H1 (cell line): ENCODE measurements around the gene PRPF6. TPM values are rescaled to one million over a fixed set of nuclear protein-coding genes. Genes with fewer than 3 reads are reported as not detected.
A peak's percentile ranks its signal among the peaks of the same experiment; 100 is the strongest.

Experiments
- CTCF ChIA-PET: fragments of 300-600 bp; sonication (Branson Sonifier 250); formaldehyde crosslinking; loops from one replicate; lab custom pipeline; 2021; ENCODE audit not compliant: partially characterized antibody; lab: Charles Lee
- POLR2A ChIA-PET: fragments of 300-600 bp; sonication (Branson Sonifier 250); formaldehyde crosslinking; loops from one replicate; lab custom pipeline; 2021; ENCODE audit warnings: inconsistent platforms; ENCODE audit not compliant: partially characterized antibody; lab: Charles Lee
- DNase-seq, 2 experiments: peaks; one replicate each; pipeline versions ENCODE4 v3.0.0 to v3.0.0-alpha.2; 2010 to 2022; ENCODE audit warnings: low spot score in 2 of 2, low read depth in 1 of 2, mixed read lengths in 1 of 2
- FAIRE-seq: peaks from 2 replicates; lab custom pipeline; 2011; peaks lifted over from hg19 to GRCh38; lab: Jason Lieb, UNC
- H2AFZ ChIP-seq: 2 replicates; pipeline ENCODE4 v1.8.1; 2012; ENCODE audit warnings: low read length, inconsistent platforms
- H2AK5ac ChIP-seq: 2 replicates; pipeline ENCODE4 v1.6.1; 2013; ENCODE audit warnings: low read depth, low read length
- H2BK120ac ChIP-seq: replicated peaks from 2 replicates; pipeline ENCODE3; 2013; ENCODE audit warnings: low read depth, low read length, inconsistent platforms
- H2BK12ac ChIP-seq: 2 replicates; pipeline ENCODE4 v1.6.1; 2013; ENCODE audit warnings: low read depth, low read length
- H2BK15ac ChIP-seq: 2 replicates; pipeline ENCODE4 v1.6.1; 2013; ENCODE audit warnings: low read length
- H2BK20ac ChIP-seq: 2 replicates; pipeline ENCODE4 v1.6.1; 2013; ENCODE audit warnings: low read length
- H2BK5ac ChIP-seq: 2 replicates; pipeline ENCODE4 v1.6.1; 2013; ENCODE audit warnings: low read depth, low read length
- H3K14ac ChIP-seq: 2 replicates; pipeline ENCODE4 v1.6.1; 2013; ENCODE audit warnings: inconsistent platforms; ENCODE audit not compliant: insufficient read length
- H3K18ac ChIP-seq: 2 replicates; pipeline ENCODE4 v1.6.1; 2013; ENCODE audit warnings: low read length; ENCODE audit errors: extremely low read depth
- H3K23ac ChIP-seq: 2 replicates; pipeline ENCODE4 v1.6.1; 2013; ENCODE audit warnings: inconsistent platforms; ENCODE audit not compliant: insufficient read length
- H3K23me2 ChIP-seq: 2 replicates; pipeline ENCODE4 v1.6.1; 2013; ENCODE audit warnings: low read depth, low read length
- H3K27ac ChIP-seq: 2 replicates; pipeline ENCODE4 v1.6.1; 2011; ENCODE audit warnings: low read depth, low read length, inconsistent platforms
- H3K27me3 ChIP-seq, 4 experiments: replicated peaks in 1 of 4; 1 replicate in 1 of 4; 2 replicates in 3 of 4; pipeline versions ENCODE4 v1.6.1 to v1.8.1; 2011 to 2013; ENCODE audit warnings: low read length in 3 of 4, mild to moderate bottlenecking in 3 of 4, inconsistent platforms in 2 of 4, mixed read lengths in 2 of 4, moderate library complexity in 1 of 4; ENCODE audit not compliant: control insufficient read depth in 3 of 4, insufficient read depth in 3 of 4; ENCODE audit errors: extremely low read depth in 1 of 4
- H3K36me3 ChIP-seq, 4 experiments: 2 replicates each; pipeline versions ENCODE4 v1.6.1 to v1.8.1; 2011 to 2013; ENCODE audit warnings: mild to moderate bottlenecking in 4 of 4, low read length in 3 of 4, moderate library complexity in 2 of 4, control low read depth in 1 of 4, inconsistent platforms in 1 of 4; ENCODE audit not compliant: insufficient read depth in 4 of 4, control insufficient read depth in 2 of 4
- H3K4ac ChIP-seq: replicated peaks from 2 replicates; pipeline ENCODE3; 2013; ENCODE audit warnings: low read length, low read depth, mixed read lengths, inconsistent platforms; ENCODE audit not compliant: insufficient read length
- H3K4me1 ChIP-seq, 4 experiments: replicated peaks in 1 of 4; 1 replicate in 1 of 4; 2 replicates in 3 of 4; pipeline versions ENCODE4 v1.6.1 to v1.8.1; 2011 to 2013; ENCODE audit warnings: low read length in 3 of 4, inconsistent platforms in 2 of 4, mixed read lengths in 1 of 4; ENCODE audit not compliant: insufficient read depth in 4 of 4, control insufficient read depth in 3 of 4
- H3K4me2 ChIP-seq, 2 experiments: 2 replicates each; pipeline versions ENCODE4 v1.6.1 to v1.8.1; 2011 to 2013; ENCODE audit warnings: low read depth in 2 of 2, low read length in 2 of 2, control low read depth in 1 of 2, inconsistent platforms in 1 of 2, mild to moderate bottlenecking in 1 of 2; ENCODE audit not compliant: insufficient read depth in 1 of 2
- H3K4me3 ChIP-seq, 4 experiments: fragments of 200-600, 300-600 bp in 1 of 4; sonication (generic), shearing (Covaris generic), sonication (Bioruptor Twin) in 1 of 4; 2 replicates each; pipeline versions ENCODE4 v1.5.1 to v1.8.1; 2011 to 2016; ENCODE audit warnings: low read length in 4 of 4, low read depth in 3 of 4, control low read depth in 2 of 4, inconsistent platforms in 2 of 4, mild to moderate bottlenecking in 2 of 4, mixed read lengths in 1 of 4, moderate library complexity in 1 of 4; ENCODE audit not compliant: insufficient read depth in 2 of 4; ENCODE audit errors: extremely low read depth in 1 of 4
- H3K56ac ChIP-seq: replicated peaks from 2 replicates; pipeline ENCODE3; 2013; ENCODE audit warnings: low read depth, mild to moderate bottlenecking, mixed read lengths, low read length, inconsistent platforms; ENCODE audit not compliant: insufficient read length
- H3K79me1 ChIP-seq: 2 replicates; pipeline ENCODE4 v1.6.1; 2013; ENCODE audit warnings: low read depth, low read length, control low read depth
- H3K79me2 ChIP-seq, 2 experiments: 2 replicates each; pipeline versions ENCODE4 v1.6.1 to v1.8.1; 2012 to 2013; ENCODE audit warnings: low read length in 2 of 2, mild to moderate bottlenecking in 2 of 2, inconsistent platforms in 1 of 2; ENCODE audit not compliant: insufficient read depth in 2 of 2, control insufficient read depth in 1 of 2
- H3K9ac ChIP-seq, 4 experiments: replicated peaks in 1 of 4; 1 replicate in 1 of 4; 2 replicates in 3 of 4; pipeline versions ENCODE4 v1.6.1 to v1.8.1; 2011 to 2013; ENCODE audit warnings: low read depth in 3 of 4, low read length in 3 of 4, control low read depth in 2 of 4, mild to moderate bottlenecking in 2 of 4, moderate library complexity in 2 of 4, inconsistent platforms in 1 of 4; ENCODE audit errors: extremely low read depth in 1 of 4
- H3K9me3 ChIP-seq, 2 experiments: 2 replicates each; pipeline versions ENCODE4 v1.6.1 to v1.8.1; 2012 to 2013; ENCODE audit warnings: mild to moderate bottlenecking in 2 of 2, moderate library complexity in 2 of 2, control low read depth in 1 of 2, inconsistent platforms in 1 of 2, low read depth in 1 of 2, low read length in 1 of 2, mixed read lengths in 1 of 2; ENCODE audit not compliant: insufficient read depth in 2 of 2
- H4K20me1 ChIP-seq, 2 experiments: replicated peaks in 1 of 2; 2 replicates each; pipeline versions ENCODE3 to v1.8.1; 2011 to 2013; ENCODE audit warnings: inconsistent platforms in 2 of 2, low read length in 2 of 2, mild to moderate bottlenecking in 1 of 2; ENCODE audit not compliant: insufficient read depth in 2 of 2, control insufficient read depth in 1 of 2
- H4K5ac ChIP-seq: 2 replicates; pipeline ENCODE4 v1.6.1; 2013; ENCODE audit warnings: low read length, low read depth, mixed read lengths, inconsistent platforms; ENCODE audit not compliant: insufficient read length
- H4K8ac ChIP-seq: 2 replicates; pipeline ENCODE4 v1.8.0; 2013; ENCODE audit warnings: mild to moderate bottlenecking, moderate library complexity, low read length, inconsistent platforms; ENCODE audit not compliant: insufficient read depth; ENCODE audit errors: extremely low read depth
- H4K91ac ChIP-seq: replicated peaks from 2 replicates; pipeline ENCODE3; 2013; ENCODE audit warnings: low read length, mixed read lengths, inconsistent platforms; ENCODE audit not compliant: insufficient read length
- RFX5 ChIP-seq: IDR thresholded peaks from 2 replicates; pipeline ENCODE4 v1.6.1; 2011; ENCODE audit warnings: low read depth, low read length, improper control_type of control experiment, borderline replicate concordance
- WGBS, 2 experiments: shearing (Covaris generic) in 1 of 2; methylation state at CpG; one replicate each; pipeline versions ENCODE4 v1.1.6 to v1.1.7; 2013 to 2015; ENCODE audit warnings: low lambda C conversion rate in 2 of 2, mixed read lengths in 2 of 2, inconsistent platforms in 1 of 2, low coverage in 1 of 2, missing lambda C conversion rate in 1 of 2; ENCODE audit not compliant: insufficient replicate concordance in 2 of 2, insufficient coverage in 1 of 2, insufficient read length in 1 of 2; ENCODE audit errors: extremely low coverage in 1 of 2, missing lambda C conversion rate in 1 of 2; 5-methylcytosine and 5-hydroxymethylcytosine counted together
- polyA plus RNA-seq, 7 experiments: library from polyadenylated mRNA; depleted of rRNA in 3 of 7; stranded (reverse) in 5 of 7; unstranded in 2 of 7; fragments of >200 nt in 5 of 7; fragments of 200-250 nt in 2 of 7; gene quantifications; 1 replicate in 5 of 7; 2 replicates in 1 of 7; 4 replicates in 1 of 7; pipeline versions ENCODE4 v1.2.1 to v1.2.3, GENCODE V29; 2011 to 2013; ENCODE audit warnings: missing spikeins in 2 of 7, mixed read lengths in 2 of 7
- total RNA-seq: library from RNA; stranded (reverse); fragmentation: NEBNext Ultra II Directional; extraction: Animal tissue kit (Norgen Biotek cat#: 25700); gene quantifications from 2 replicates; pipeline ENCODE4 v1.2.1, GENCODE V29; 2021

PRPF6 gene
- total and polyA plus RNA-seq, 2 of the 8 experiments (the other 6 are each of a cell fraction or from before 2014, with no cell fraction given), result 27.9 to 76.9 TPM

DNA sequence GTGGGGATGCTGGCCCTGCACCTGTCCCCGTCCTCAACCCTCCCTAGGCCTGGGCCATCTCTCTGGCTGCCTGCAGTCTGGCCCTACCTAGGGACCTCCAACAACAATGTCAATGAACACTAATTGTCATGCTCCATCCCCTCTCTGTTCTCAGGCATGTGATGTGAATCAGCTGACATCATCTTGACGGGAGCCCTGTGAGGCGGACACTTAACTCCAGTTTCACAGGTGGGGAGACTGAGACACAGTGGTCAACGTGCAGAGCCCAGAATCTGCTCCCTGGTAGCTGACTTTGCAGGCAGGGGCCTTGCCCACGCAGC is 81.3 kb downstream of the PRPF6 start:
- H3K56ac ChIP-seq, result no peak overlapping the region
- WGBS, 2 experiments, result 65% methylated on average over 5 of the region's 5 CpGs; no CpG with 5 or more reads in 1 of the 2 experiments
- H3K23me2 ChIP-seq, result peaks cover 2% of the 10 kb centered on the region; the same call in 1 of the 2 replicates
- peaks cover 3 to 17% (median 12%) of the 10 kb centered on the region in 4 experiments for H3K4me1 ChIP-seq
- no peak for TF ChIP-seq RFX5
- no peak overlapping the region for H2AFZ ChIP-seq
- no peaks in the 10 kb centered on the region for H3K9me3 ChIP-seq
- peak overlapping the region; percentile 72 for H4K8ac ChIP-seq
- H3K18ac ChIP-seq, result no peak overlapping the region
- POLR2A ChIA-PET, result interaction anchor here (0.5 to 1.5 kb wide), 11 partner anchors 8 to 98 kb away, joined by 3 to 7 read pairs (median 4); partner anchors contain the start of genes C20orf204, LKAAEAR1, OPRL1 and RGS19
- no peak overlapping the region for H3K23ac ChIP-seq
- no peak overlapping the region for H3K27ac ChIP-seq
- H4K5ac ChIP-seq, result peak overlapping the region; percentile 91
- no peak for FAIRE-seq
- H4K91ac ChIP-seq, result peak overlapping the region; percentile 84
- H3K36me3 ChIP-seq, result no peaks in the 10 kb centered on the region
- no peak overlapping the region for H2BK120ac ChIP-seq
- no peak overlapping the region for H2BK5ac ChIP-seq
- H2BK12ac ChIP-seq, result no peak overlapping the region
- H3K4me3 ChIP-seq, result peak overlapping the region; percentile 66 to 81 (median 72); a peak in 7 of 8 replicates
- H3K4me2 ChIP-seq, result peak overlapping the region; percentile 60 to 83
- no peak overlapping the region for H3K14ac ChIP-seq
- CTCF ChIA-PET, result interaction anchor here (0.6 to 15.0 kb wide), 7 partner anchors 19 to 108 kb away, joined by 3 to 139 read pairs (median 4); partner anchors contain the start of genes LKAAEAR1, OPRL1, PRPF6 and RGS19
- 0 out of 7 replicates have a peak overlapping the region, but pooled peaks of 2 of the 4 experiments have one; percentile 0 to 8 for H3K9ac ChIP-seq
- peaks cover 2 to 6% of the 10 kb centered on the region in 2 experiments for H4K20me1 ChIP-seq
- H2BK20ac ChIP-seq, result no peak overlapping the region
- H3K79me2 ChIP-seq, result no peaks in the 10 kb centered on the region
- no peak overlapping the region for H2AK5ac ChIP-seq
- no peaks in the 10 kb centered on the region for H3K79me1 ChIP-seq
- no peaks in the 10 kb centered on the region; a peak in 2 of 7 replicates for H3K27me3 ChIP-seq
- H2BK15ac ChIP-seq, result no peak overlapping the region
- DNase-seq, result no peak
- H3K4ac ChIP-seq, result no peak overlapping the region
